Measurements from ENCODE around the gene CCR7.

- TF ChIP-seq POLR2A (IDR thresholded peaks at IDR 0.05) = no peak
- no peak for TF ChIP-seq POLR2AphosphoS5 (IDR thresholded peaks at IDR 0.05)
These were observed 47.3 kb downstream of the CCR7 start for GRCh38 chr17:40517981-40518380.
